ENCODE measurements around the gene KDM4B. TPM values are rescaled to one million over a fixed set of nuclear protein-coding genes. Genes with fewer than 3 reads are reported as not detected.
A peak's percentile ranks its signal among the peaks of the same experiment; 100 is the strongest.

Gene KDM4B
- total RNA-seq, 2 experiments from 2014 or later = 55.9 to 60.8 TPM

DNA sequence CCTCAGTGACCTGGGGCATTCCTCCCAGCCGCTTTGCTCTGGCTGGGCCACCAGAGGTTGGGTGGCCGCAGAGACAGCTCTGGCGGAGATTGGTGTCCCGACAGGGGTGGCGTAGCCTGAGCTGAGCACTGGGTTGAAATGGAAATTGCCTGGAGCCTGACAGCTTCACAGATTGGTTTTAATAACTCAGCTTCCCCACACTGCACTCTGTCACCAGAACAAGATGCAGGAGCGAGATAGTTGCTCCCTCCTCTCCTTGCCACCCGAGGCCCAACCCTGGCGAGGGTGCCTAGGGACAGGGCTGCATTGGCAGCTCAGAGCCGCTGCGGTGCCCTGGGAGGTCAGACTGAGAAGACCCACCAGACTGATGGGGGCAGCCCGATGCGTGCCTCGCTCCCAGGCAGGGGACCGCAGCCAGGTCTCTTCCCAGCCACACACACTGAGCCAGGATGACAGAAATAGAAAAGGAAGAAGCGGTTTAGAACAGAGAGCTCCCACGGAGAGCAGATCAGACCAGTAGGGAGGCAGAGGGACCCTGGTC lies 84.1 kb downstream of the KDM4B start:
- H3K27ac Mint-ChIP-seq = no peak overlapping the region
- H3K4me3 Mint-ChIP-seq = no peak overlapping the region
- peaks cover 7% of the 10 kb centered on the region for H3K36me3 Mint-ChIP-seq
- DNase-seq = no peak
- no peaks in the 10 kb centered on the region for H3K9me3 Mint-ChIP-seq
- POLR2A ChIA-PET = no interaction called here
- H3K27me3 Mint-ChIP-seq = no peaks in the 10 kb centered on the region
- ATAC-seq (ENCODE audit: low read depth) = no peak
- H3K4me1 Mint-ChIP-seq = no peaks in the 10 kb centered on the region

DNA sequence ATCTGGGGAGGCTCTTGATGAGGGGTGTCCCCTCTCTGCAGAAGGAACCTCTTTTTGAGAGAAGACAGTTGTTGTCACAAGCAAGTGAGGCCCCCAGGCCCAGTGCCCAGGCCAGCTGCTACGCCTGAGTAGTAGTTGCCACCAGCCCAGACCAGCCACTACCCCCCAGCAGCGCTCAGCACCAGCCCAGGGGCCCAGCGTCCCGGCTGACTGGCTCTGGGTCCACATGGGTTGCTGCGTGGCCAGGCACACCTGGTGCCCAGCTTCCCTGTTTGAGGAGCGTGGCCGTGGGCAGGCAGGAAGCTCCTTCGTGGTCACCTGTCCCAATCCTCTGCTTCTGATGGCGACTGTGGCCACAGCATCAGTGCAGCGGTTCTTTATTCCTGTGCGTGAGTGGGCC lies 84.7 kb downstream of the KDM4B start:
- no peak overlapping the region for H3K27ac Mint-ChIP-seq
- H3K27me3 Mint-ChIP-seq = no peaks in the 10 kb centered on the region
- no peaks in the 10 kb centered on the region for H3K9me3 Mint-ChIP-seq
- H3K4me1 Mint-ChIP-seq = no peaks in the 10 kb centered on the region
- peaks cover 7% of the 10 kb centered on the region for H3K36me3 Mint-ChIP-seq
- DNase-seq = no peak
- no peak for ATAC-seq (ENCODE audit: low read depth)
- POLR2A ChIA-PET = no interaction called here
- H3K4me3 Mint-ChIP-seq = no peak overlapping the region

DNA sequence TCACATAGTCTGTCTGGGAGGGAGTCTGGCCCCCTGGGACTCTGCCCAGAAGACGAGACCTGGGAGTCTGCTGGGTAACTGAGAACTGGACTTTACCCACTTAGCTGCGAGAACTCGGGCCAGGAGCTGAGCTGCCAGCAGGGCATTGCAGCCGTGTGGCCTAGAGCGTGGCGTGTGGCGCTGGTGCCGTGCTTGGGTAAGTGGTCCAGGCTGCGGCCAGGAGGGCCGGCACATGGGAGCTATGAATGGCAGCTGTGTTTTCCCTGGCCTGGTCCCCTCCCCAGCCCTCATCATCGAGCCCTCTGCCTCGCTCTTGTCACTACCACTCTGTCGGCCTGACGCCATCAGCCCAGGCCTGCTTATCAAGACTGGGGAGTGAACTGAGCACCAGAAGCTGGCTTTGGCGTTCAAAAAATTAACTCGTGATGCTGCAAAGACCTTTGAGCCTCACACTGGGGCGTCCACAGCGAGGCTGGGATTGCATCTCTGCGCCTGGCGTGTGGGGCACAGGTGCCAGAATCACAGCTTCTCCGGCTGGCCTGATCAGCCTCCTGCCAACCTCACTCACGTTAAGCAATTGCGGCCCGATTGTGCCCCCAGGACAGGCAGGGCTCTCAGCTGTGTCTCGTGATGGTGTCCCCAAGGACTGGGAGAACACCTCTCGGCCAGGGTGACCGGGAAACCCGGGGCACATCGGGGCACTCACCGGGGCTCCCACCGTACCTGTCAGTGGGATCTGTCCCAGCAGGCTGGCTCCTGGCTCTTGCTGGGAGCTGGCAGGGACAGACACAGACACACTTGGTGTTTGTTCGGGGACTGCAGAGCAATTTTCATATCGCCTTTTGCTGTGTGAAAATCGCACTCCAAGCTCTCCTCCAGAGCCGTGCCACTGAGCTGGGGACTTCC lies 85.9 kb downstream of the KDM4B start:
- Mint-ChIP-seq H3K36me3 (peaks cover 7% of the 10 kb centered on the region), H3K4me1 (no peaks in the 10 kb centered on the region), H3K27me3 (no peaks in the 10 kb centered on the region), H3K4me3 (no peak overlapping the region), H3K27ac (no peak overlapping the region), H3K9me3 (no peaks in the 10 kb centered on the region)
- POLR2A ChIA-PET = no interaction called here
- no peak for ATAC-seq (ENCODE audit: low read depth)
- DNase-seq = no peak

DNA sequence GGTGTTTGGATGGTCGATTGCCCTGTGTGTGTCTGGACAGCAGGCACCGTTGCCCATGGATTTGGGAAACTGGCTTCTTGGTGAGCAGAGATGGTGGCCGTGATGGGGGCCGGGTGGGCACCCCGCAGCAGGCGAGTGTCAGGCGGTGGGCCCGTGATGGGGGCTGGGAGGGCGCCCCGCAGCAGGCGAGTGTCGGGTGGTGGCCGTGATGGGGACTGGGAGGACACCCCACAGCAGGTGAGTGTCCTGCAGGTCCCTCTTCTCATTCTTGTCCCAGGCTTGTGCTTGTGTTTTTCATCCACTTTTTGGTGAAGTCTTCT lies 86.5 kb downstream of the KDM4B start:
- H3K27me3 Mint-ChIP-seq = no peaks in the 10 kb centered on the region
- H3K36me3 Mint-ChIP-seq = peaks cover 7% of the 10 kb centered on the region
- H3K9me3 Mint-ChIP-seq = no peaks in the 10 kb centered on the region
- H3K4me3 Mint-ChIP-seq = no peak overlapping the region
- POLR2A ChIA-PET = no interaction called here
- H3K4me1 Mint-ChIP-seq = no peaks in the 10 kb centered on the region
- no peak for ATAC-seq (ENCODE audit: low read depth)
- no peak for DNase-seq
- no peak overlapping the region for H3K27ac Mint-ChIP-seq

DNA sequence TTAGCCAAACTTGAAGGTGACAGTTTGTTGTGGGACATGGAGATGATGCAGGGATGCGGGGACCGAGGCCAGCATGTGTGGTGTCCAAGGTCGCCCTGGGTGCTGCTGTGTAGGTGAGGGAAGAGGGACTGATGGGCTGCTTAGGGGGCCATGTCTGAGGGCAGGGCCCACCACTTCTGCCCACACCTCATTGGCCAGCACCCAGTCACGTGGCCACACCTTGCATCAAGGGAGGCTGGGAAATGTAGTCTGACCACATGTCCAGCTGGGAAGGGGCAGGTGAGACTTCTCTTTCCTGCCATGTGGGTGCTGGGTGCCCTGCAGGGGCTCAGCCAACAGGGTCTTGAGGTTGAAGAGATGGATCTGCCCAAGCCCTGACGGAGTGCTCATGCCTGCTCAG lies 88.9 kb downstream of the KDM4B start:
- DNase-seq (no peak), ATAC-seq (ENCODE audit: low read depth) (no peak)
- H3K4me3 Mint-ChIP-seq = no peak overlapping the region
- H3K36me3 Mint-ChIP-seq = peaks cover 23% of the 10 kb centered on the region
- H3K4me1 Mint-ChIP-seq = no peaks in the 10 kb centered on the region
- peaks cover 8% of the 10 kb centered on the region for H3K9me3 Mint-ChIP-seq
- POLR2A ChIA-PET = no interaction called here
- peak overlapping the region; percentile 15 for H3K27ac Mint-ChIP-seq
- H3K27me3 Mint-ChIP-seq = no peaks in the 10 kb centered on the region

DNA sequence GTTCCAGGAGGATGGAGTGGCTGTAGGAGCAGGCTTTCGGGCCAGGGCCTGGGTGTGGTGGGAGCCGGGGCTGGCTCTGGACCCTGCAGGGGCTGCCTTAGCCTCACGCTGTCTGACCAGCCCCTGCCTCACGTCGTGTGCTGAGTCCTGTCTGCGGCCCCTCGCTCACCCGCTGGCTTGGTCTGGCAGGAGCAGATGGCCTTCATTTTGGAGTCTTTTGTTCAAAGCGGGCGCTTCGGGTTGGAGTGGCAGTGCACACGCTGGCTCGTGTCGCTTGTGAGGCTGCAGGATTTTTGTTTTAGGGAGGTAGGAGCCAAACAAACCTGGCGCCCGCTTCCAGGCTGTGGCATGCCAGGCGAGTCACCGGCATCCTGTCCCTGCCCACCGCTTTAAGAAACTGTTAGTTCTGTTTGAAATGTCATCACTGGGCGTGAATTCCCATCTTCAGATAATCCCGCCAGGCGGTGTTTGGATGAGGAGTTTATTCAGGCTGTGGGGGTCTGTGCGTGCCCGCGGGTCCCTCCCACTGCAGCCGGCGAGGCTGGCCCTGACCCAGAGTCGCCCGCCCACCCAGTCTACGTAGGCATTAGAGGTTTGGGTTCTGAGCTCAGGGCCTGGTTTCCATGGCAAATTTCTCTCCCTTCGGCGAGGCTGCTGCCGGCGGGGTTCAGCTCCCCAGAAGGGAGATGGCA lies 89.8 kb downstream of the KDM4B start:
- DNase-seq = no peak
- H3K4me1 Mint-ChIP-seq = no peaks in the 10 kb centered on the region
- peaks cover 10% of the 10 kb centered on the region for H3K9me3 Mint-ChIP-seq
- H3K36me3 Mint-ChIP-seq = peaks cover 31% of the 10 kb centered on the region
- POLR2A ChIA-PET = no interaction called here
- no peak overlapping the region for H3K4me3 Mint-ChIP-seq
- no peak overlapping the region for H3K27ac Mint-ChIP-seq
- H3K27me3 Mint-ChIP-seq = no peaks in the 10 kb centered on the region
- no peak for ATAC-seq (ENCODE audit: low read depth)

DNA sequence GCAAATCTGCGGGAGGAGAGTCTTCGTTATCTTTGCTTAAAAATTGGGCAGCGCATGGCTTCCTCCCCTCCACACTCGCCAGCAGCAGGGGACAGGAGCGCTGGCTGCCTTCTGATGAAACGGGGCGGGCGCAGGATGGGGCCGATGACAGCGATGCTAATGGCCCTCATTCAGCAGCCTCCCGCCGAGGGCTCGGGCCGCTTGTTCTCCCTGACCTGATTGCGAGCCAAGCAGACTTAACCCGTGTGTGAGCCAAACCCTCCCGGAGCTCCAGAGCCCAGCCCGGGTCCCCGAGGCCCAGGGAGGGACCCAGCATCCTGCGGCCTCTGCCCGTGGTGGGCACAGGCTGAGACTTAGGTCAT lies 90.3 kb downstream of the KDM4B start:
- POLR2A ChIA-PET = no interaction called here
- no peak overlapping the region for H3K4me3 Mint-ChIP-seq
- H3K27me3 Mint-ChIP-seq = no peaks in the 10 kb centered on the region
- H3K9me3 Mint-ChIP-seq = peaks cover 10% of the 10 kb centered on the region
- H3K27ac Mint-ChIP-seq = no peak overlapping the region
- H3K36me3 Mint-ChIP-seq = peaks cover 35% of the 10 kb centered on the region
- no peak for DNase-seq
- no peak for ATAC-seq (ENCODE audit: low read depth)
- H3K4me1 Mint-ChIP-seq = no peaks in the 10 kb centered on the region

DNA sequence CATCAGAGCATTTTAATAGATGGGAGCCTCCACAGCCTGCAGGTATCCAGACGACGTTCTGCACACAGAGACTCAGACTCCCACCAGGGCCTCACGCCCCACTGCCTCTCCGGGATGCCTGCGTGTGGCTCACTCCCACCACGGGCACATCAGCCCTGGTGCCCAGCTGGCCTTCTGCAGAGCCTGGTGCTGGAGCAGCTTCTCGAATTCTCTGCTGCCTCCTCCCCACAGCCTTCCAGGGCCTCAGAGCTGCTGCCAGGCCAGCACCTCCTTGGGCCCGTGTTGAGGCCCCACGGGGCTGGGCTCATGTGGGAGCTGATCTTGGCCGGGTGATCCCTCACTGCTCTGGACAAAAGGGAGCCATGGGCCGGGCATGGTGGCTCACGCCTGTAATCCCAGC lies 90.9 kb downstream of the KDM4B start:
- ATAC-seq (ENCODE audit: low read depth) (no peak), DNase-seq (no peak)
- no peak overlapping the region for H3K27ac Mint-ChIP-seq
- H3K27me3 Mint-ChIP-seq = no peaks in the 10 kb centered on the region
- H3K4me1 Mint-ChIP-seq = no peaks in the 10 kb centered on the region
- POLR2A ChIA-PET = no interaction called here
- no peak overlapping the region for H3K4me3 Mint-ChIP-seq
- peaks cover 36% of the 10 kb centered on the region for H3K36me3 Mint-ChIP-seq
- H3K9me3 Mint-ChIP-seq = peaks cover 10% of the 10 kb centered on the region

DNA sequence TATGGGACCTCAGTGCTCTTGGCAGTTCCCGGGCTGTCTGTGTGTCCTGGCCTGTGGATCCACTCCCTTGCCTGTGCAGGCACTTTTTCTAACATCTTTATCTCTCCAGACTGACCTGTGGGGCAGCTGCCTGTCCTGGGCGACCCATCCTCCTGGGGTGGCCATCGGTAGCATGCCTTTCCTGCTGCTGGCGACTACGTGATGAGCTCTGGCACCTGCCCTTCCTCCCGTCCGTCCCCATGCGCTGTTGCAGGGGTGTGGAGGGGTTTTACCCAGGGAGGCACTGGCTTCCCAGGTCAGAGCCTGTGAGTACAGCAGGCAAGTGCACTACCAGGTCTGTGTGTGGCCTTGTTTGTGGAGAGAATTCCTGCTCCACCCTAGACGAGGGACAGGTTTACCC lies 93.3 kb downstream of the KDM4B start:
- Mint-ChIP-seq H3K9me3 (peaks cover 10% of the 10 kb centered on the region), H3K27me3 (no peaks in the 10 kb centered on the region), H3K27ac (no peak overlapping the region), H3K4me1 (no peaks in the 10 kb centered on the region), H3K4me3 (no peak overlapping the region), H3K36me3 (peaks cover 34% of the 10 kb centered on the region)
- POLR2A ChIA-PET = no interaction called here
- DNase-seq (no peak), ATAC-seq (ENCODE audit: low read depth) (no peak)

DNA sequence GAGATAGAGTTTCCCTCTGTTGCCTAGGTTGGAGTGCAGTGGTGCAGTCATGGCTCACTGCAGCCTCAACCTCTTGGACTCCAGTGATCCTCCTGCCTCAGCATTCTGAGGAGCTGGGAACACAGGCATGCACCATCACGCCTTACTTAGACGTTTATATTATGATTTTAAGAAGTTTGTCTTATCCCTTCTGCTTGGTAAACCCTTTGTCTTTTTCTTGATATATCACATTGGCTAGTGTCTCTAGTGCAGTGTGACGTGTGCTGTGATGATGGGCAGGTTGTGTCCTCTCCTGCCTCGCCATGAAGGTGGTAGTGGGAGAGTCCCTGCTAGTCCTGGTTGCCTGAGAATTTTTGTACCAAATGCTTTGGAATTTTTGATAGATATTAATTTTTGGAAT lies 93.9 kb downstream of the KDM4B start:
- H3K4me3 Mint-ChIP-seq = no peak overlapping the region
- peaks cover 10% of the 10 kb centered on the region for H3K9me3 Mint-ChIP-seq
- no peak for ATAC-seq (ENCODE audit: low read depth)
- H3K4me1 Mint-ChIP-seq = no peaks in the 10 kb centered on the region
- DNase-seq = no peak
- POLR2A ChIA-PET = no interaction called here
- H3K27ac Mint-ChIP-seq = no peak overlapping the region
- no peaks in the 10 kb centered on the region for H3K27me3 Mint-ChIP-seq
- peaks cover 28% of the 10 kb centered on the region for H3K36me3 Mint-ChIP-seq

DNA sequence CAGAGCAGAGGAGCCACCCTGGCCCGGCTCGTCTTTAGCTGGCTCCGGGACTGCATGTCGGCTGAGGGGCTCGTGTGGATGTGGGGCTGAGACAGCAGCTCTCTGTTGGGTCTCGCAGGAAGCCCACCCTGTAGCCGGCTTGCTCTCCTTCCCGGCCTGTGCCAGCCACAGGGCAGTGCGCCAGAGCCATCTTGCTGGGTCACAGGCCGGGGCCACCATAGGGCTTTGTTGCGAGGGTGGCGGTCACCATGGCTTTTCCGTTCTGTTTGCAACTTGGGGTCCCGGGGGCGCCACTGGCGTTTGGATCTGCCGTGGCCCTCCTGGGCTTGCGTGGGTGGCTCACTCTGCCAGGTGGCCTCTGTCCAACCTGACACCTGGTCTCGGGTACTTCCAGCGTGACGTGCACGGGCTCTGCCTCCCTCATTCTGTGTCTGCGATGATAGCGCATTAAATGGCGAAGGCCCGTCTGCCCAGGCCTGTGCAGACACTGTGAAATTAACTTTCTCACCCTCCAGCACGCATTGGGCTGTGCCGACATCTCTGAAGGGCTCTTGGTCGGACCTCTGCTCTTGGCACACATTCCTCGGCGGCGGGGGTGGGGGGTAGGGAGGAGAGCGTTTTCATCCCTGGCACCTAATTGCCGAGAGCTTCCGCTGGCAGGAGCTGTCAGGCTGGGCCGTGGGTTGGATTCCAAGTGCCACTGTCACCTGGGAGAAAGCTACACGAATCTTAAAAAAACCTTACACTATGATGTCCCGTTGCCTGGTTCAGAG lies 95.1 kb downstream of the KDM4B start:
- POLR2A ChIA-PET = no interaction called here
- DNase-seq = no peak
- H3K9me3 Mint-ChIP-seq = peaks cover 10% of the 10 kb centered on the region
- no peak overlapping the region for H3K27ac Mint-ChIP-seq
- H3K4me3 Mint-ChIP-seq = no peak overlapping the region
- no peaks in the 10 kb centered on the region for H3K4me1 Mint-ChIP-seq
- no peak for ATAC-seq (ENCODE audit: low read depth)
- H3K27me3 Mint-ChIP-seq = no peaks in the 10 kb centered on the region
- H3K36me3 Mint-ChIP-seq = peaks cover 28% of the 10 kb centered on the region

DNA sequence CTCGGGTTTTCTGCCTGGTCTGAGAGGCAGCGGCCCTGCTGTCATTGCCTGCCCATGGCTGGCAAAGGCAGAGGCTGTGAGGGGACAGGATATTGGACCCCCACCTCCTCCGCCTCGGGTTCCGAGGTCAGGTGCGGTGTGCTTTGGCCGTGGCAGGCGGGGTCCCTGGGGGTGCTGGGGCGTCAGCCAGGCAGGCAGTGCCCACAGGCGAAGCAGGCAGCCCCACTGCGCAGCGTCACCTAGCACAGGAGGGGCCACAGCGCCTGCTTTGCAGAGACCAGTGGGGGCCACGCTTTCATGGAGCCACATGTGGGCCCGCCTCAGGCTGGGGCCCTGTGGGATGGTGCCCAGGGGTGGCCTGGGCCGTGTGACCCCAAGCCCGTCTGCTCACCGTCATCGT lies 96.0 kb downstream of the KDM4B start:
- H3K36me3 Mint-ChIP-seq = peaks cover 28% of the 10 kb centered on the region
- POLR2A ChIA-PET = no interaction called here

DNA sequence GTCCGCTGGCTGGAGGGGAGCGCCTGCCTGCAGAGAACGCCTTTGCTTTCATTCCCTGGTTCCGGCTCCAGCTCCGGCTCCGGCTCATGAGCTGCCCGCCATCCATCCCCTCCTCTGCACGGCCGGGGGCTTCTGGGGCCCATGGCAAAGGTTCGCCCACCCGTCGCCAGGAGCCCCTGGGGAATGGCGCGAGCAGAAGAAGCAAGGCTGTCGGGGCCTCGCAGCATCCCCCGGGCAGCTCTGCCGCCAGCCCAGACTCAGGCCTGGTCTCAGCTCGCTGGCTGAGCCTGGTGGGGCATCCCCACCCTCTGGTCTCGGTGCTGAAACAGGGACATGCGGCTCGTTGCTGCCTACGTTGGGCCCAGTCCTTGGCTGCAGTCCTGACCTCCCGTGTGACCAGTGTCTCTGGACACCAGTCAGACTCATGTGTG lies 96.8 kb downstream of the KDM4B start:
- peaks cover 28% of the 10 kb centered on the region for H3K36me3 Mint-ChIP-seq
- POLR2A ChIA-PET = no interaction called here
- no peak overlapping the region for H3K4me3 Mint-ChIP-seq
- H3K4me1 Mint-ChIP-seq = no peaks in the 10 kb centered on the region
- no peak for DNase-seq
- H3K27ac Mint-ChIP-seq = no peak overlapping the region
- no peaks in the 10 kb centered on the region for H3K27me3 Mint-ChIP-seq
- ATAC-seq (ENCODE audit: low read depth) = no peak
- H3K9me3 Mint-ChIP-seq = peaks cover 10% of the 10 kb centered on the region

More for the DNA sequence above, 96.0 kb downstream of the KDM4B start:
- ATAC-seq (ENCODE audit: low read depth) = no peak
- Mint-ChIP-seq H3K4me1 (no peaks in the 10 kb centered on the region), H3K9me3 (peaks cover 10% of the 10 kb centered on the region), H3K4me3 (no peak overlapping the region), H3K27me3 (no peaks in the 10 kb centered on the region), H3K27ac (no peak overlapping the region)
- no peak for DNase-seq
